ENCODE results near the gene SPATC1L.
A peak's percentile ranks its signal among the peaks of the same experiment; 100 is the strongest.
"Not testable (repeated sequence)": the region's sequence is repeated elsewhere in the genome, so short reads cannot be mapped to it uniquely, and the experiment has no call there.

The SPATC1L gene

GRCh38 chr21:46183910-46184624, at the start of gene SPATC1L:
SPATC1L (minus strand) TSS chr21:46184459; CDS start chr21:46182816, 1,643 bp downstream.
- peak; percentile 73 for DNase-seq

- DNase-seq = no peak
Observed at GRCh38 chr21:46229923-46230260, 45.6 kb upstream of the SPATC1L start.

GRCh38 chr21:46229133-46229922, 45.1 kb upstream of the SPATC1L start:
- peak; percentile 87 for DNase-seq

- peak; percentile 98 for DNase-seq
Observed at GRCh38 chr21:46228345-46229051, 44.2 kb upstream of the SPATC1L start, which contains the start of gene LSS. LSS (minus strand) TSS chr21:46228774; CDS start chr21:46228745, 29 bp downstream.

- no peak for DNase-seq
Observed at GRCh38 chr21:46227811-46228344, 43.6 kb upstream of the SPATC1L start.

GRCh38 chr21:46226920-46227599, 42.8 kb upstream of the SPATC1L start:
- no peak for DNase-seq

- no peak for DNase-seq
Observed at GRCh38 chr21:46226146-46226545, 41.9 kb upstream of the SPATC1L start.

GRCh38 chr21:46223661-46224060, 39.4 kb upstream of the SPATC1L start:
- DNase-seq = not testable (repeated sequence)

- no peak for DNase-seq
Observed at GRCh38 chr21:46223217-46223616, 39.0 kb upstream of the SPATC1L start.

GRCh38 chr21:46222436-46223116, 38.3 kb upstream of the SPATC1L start:
- no peak for DNase-seq

GRCh38 chr21:46221664-46222435, 37.6 kb upstream of the SPATC1L start:
- no peak for DNase-seq

- no peak for DNase-seq
Observed at GRCh38 chr21:46220847-46221246, 36.6 kb upstream of the SPATC1L start.

GRCh38 chr21:46220275-46220810, 36.1 kb upstream of the SPATC1L start:
- no peak for DNase-seq

- no peak for DNase-seq
Observed at GRCh38 chr21:46219591-46220239, 35.5 kb upstream of the SPATC1L start.

- no peak for DNase-seq
Observed at GRCh38 chr21:46218906-46219590, 34.8 kb upstream of the SPATC1L start.

- DNase-seq = no peak
Observed at GRCh38 chr21:46217511-46218196, 33.4 kb upstream of the SPATC1L start.

- DNase-seq = no peak
Observed at GRCh38 chr21:46216132-46216747, 32.0 kb upstream of the SPATC1L start.

- DNase-seq = no peak
Observed at GRCh38 chr21:46215436-46216131, 31.3 kb upstream of the SPATC1L start.

Data from activated CD8-positive, alpha-beta memory T cell treated with anti-CD3 and anti-CD28 coated beads, Interleukin-2, amount 50 U/mL, for 48 hours (primary cell).